HG02943 (cell line): ENCODE measurements around the gene NRG3.

ENCODE experiments used
- ATAC-seq: cut with Tn5 transposase; IDR thresholded peaks from one replicate; pipeline ENCODE4 v1.9.1; 2021; ENCODE audit warnings: mild to moderate bottlenecking, low read depth, moderate library complexity; ENCODE audit not compliant: unreplicated experiment

NRG3 gene

GRCh38 chr10:82256275-82256674 lies 381.3 kb downstream of the NRG3 start:
- ATAC-seq: no peak

GRCh38 chr10:82266438-82266837 lies 391.4 kb downstream of the NRG3 start:
- ATAC-seq: no peak

- no peak for ATAC-seq
Observed at GRCh38 chr10:82267014-82267413, 392.0 kb downstream of the NRG3 start.

GRCh38 chr10:82267465-82267864 lies 392.5 kb downstream of the NRG3 start:
- no peak for ATAC-seq

- ATAC-seq: no peak
Observed at GRCh38 chr10:82267960-82268359, 393.0 kb downstream of the NRG3 start.

GRCh38 chr10:82277591-82277990 lies 402.6 kb downstream of the NRG3 start:
- no peak for ATAC-seq

DNA sequence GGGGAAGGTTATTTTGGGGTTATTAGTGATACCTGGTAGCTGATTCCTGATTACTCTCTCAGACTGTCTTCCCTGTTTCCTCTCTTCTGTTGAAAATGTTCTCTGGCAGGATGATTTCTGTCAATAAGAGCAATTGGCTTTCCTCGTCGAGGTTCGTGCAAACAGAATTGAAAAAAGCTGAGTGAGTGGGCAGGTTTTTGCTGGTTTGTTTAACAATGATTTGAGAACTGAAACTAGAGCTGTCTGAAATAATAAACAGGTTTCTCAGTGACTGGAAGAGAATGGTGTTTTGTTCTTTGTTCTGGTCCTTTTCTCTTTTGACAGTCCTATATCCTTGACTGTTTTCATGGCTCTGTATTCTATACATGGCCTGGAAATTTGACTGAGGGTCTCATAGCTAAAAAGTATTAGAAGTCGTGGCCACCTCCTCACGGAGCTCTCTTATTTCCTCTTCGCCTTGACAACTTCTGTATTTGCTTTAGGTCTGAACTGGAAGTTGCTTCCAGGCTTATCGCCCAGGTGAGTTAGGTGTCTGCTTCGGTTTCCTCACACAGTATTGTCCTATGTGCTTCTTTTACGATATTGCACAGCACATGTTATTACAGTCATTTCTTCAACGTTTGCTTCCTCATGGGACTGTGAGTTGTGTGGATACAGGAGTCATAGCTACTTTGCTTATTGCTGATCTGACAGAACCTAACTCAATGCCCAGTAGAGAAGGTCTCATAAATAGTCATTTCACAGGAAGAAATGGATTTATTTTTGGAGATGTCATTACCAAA lies 403.6 kb downstream of the NRG3 start:
- ATAC-seq: no peak

DNA sequence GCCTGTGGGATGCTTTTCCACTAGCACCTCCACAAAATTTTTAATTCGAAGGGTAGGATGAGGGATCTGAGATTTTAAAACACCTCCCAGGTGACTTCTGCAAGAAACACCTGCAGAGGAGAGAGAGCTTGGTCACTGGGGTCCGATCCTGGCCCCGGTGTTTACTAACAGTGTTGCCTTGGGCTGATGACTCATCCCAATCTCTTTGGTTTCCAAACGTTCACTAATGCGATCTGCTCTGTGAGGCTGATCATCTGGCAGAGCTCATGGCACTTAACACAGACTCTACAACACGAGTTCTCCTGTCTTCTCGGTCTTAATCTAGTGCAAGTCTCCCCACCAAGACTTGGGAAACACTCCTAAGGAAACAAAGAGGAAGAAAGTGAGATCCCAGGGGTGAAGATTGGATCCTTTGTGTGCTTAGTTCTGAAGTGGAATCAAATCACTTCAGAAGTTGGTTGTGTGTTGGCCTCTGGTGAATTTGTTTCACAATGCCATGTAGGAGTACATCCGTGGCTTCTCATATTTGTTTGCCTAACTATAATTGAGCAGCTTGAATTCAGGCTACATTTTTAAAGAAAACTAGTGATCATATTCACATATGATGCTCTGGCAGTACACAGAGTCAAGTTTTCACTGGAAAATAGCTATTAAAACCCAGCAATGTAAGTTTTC lies 407.9 kb downstream of the NRG3 start:
- no peak for ATAC-seq

DNA sequence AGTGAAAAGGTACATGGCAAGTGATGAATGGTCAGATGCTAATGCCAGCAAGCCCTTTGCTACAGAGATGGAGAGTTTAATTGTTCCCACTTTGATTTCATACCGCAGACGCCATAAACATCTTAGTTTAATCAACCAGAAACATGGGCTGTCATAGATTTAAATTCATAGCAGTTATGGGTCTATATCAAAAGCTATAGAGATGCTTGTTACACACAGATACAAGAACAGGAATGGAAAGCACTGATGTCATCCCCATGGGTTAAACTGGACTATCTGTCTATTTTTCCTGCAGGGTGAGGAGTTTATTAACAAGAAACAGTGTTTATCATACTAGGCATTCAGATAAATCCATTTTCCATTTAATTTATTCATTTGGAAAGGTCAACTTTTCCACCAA lies 409.2 kb downstream of the NRG3 start:
- no peak for ATAC-seq

DNA sequence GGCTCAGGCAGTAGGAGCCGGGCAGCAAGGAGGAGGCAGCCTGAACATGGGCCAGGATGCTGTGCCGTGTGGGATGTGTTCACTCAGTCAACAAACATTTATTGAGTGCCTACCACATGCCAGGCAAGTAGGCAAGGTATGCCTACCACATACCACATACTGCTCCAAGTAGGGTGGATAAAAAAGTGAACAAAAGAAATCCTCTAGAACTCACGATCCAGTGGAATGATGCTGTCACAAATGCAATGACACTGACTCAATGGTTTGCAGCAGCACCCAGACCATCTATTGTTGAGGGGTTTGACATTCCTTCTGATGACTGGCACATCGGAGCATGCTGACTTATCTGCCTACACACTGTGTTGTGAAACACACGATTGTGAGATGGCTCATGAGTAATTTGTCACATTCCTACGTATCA lies 413.5 kb downstream of the NRG3 start:
- no peak for ATAC-seq

GRCh38 chr10:82289945-82290344 lies 415.0 kb downstream of the NRG3 start:
- ATAC-seq: no peak

DNA sequence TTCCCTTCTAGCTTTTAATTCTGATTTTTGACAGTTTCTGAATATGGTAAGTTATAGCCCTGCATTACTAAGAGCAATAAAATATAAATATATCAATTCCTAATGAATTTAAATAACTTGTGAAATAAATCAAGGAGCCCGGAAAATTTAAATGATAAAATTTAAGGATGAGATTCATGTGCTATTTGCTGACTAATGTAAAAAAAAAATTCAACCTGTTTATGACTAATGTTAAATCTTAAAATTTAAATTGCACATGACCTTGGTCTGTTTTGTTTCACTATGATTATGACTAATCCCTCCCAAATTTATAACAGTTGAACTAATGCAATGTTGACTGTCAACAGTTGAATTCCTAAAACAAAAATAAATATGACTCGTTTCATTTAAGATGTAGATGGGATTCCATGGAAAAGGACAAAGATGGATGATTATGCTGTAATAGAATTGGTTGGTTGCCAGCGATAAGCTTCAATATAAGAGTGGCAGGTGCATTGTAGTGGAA lies 419.9 kb downstream of the NRG3 start:
- ATAC-seq: no peak

- no peak for ATAC-seq
Observed at GRCh38 chr10:82308641-82309040, 433.6 kb downstream of the NRG3 start.

GRCh38 chr10:82310839-82311238 lies 435.8 kb downstream of the NRG3 start:
- no peak for ATAC-seq

DNA sequence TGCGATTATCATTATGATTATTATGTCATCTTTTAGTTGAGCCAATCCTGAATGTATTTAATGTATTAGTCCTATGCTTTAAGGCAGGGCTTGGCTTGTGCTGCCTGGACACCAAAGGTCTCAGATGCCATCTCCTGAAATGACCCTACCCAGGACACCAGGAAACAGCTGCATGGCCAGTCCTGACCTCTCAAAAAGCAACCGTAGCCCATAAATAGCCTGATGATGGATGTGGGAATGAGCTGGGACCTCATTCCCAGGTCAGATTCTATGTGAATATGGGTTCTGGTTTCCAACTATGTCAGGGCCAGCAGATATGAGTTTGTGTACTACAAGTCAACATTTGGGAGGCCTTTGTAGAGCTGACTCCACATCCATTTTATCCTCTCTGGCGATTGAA lies 438.4 kb downstream of the NRG3 start:
- no peak for ATAC-seq

DNA sequence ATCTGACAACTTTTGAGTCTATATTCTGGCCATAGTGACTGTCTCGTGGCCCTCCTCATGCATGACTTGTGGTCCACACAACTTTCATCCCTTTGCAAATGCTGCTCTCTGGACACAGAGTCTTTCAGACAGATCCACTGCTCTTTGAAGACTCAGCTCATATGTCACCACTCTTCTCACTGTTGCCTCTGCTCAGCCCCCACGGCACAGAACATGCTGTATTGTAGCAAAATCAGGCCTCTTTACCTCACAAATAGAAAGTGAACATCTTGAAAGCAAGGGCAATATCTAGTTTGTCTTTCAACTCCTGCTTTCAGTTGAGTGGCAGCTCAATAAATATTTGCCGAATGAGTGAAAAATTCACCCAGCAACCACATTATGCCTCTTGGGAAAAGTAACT lies 443.5 kb downstream of the NRG3 start:
- no peak for ATAC-seq

- ATAC-seq: no peak
Observed at GRCh38 chr10:82319074-82319473, 444.1 kb downstream of the NRG3 start.

DNA sequence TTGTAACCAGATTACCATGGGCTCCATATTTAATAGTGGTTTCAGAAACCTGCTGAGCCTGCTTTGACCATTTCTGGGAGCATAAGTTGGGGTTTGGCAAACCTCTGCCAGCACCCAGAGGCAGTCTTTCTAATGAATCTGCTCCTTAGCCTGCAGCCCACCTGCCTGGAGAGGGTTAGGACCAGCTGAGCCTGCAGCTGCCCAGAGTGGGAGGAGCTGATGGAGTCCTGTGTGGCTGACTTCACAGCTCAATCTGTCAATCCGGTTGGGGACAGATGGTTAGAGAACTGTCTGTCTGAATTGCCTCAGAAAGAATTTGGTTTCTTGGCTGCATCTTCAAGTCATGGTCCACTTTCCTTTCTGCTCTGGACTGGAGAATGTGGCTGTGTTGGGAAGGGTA lies 444.6 kb downstream of the NRG3 start:
- no peak for ATAC-seq

DNA sequence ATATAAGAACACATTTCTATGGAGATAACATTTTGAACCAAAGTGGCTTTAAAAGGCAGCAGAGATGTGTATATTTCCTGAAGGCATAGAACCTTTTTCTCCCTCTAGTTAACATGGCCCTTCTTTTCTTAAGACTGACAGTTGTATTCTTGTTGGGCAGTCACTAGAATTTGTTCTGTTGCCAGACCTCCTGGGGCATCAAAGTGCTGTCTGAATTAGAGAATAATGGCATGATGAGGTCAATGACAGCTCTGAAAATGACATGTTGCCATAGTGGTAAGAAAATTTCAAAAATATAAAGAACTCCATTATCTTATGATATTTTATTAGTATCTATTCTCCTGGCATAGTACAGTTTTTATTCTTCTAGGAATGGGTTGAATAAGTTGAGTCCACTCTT lies 446.7 kb downstream of the NRG3 start:
- no peak for ATAC-seq

DNA sequence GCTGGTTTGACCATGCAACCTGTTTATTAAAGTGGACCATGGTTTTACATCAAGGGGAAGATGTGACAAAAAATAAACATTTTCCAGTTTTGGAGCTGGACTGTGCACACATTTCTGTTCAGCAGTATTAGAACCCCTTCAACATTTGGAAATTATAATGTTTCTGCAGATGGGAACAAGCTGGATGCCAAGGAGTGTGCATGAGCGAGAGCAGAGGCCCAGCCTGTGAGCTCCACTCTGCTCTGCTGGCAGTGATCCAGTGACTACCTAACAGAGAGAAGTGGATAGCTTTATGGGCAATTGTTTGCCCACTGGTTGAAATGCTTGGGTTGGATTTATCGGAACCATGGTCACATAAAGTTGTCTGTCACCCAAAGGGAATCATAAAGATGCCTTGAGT lies 456.7 kb downstream of the NRG3 start:
- no peak for ATAC-seq

- ATAC-seq: no peak
Observed at GRCh38 chr10:82335831-82336230, 460.8 kb downstream of the NRG3 start.

- ATAC-seq: no peak
Observed at GRCh38 chr10:82340166-82340565, 465.2 kb downstream of the NRG3 start.
